Thymus (tissue), 11 donors: Measurements from ENCODE around the gene SWAP70. TPM values are rescaled to one million over a fixed set of nuclear protein-coding genes. Genes with fewer than 3 reads are reported as not detected.
"Not testable (repeated sequence)": the region's sequence is repeated elsewhere in the genome, so short reads cannot be mapped to it uniquely, and the experiment has no call there.

ENCODE experiments used
- DNase-seq, 9 donors: peaks; one replicate each; pipeline ENCODE4 v3.0.0-alpha.2; 2013; ENCODE audit warnings: low spot score in 9 of 9, low read depth in 6 of 9, missing footprints in 1 of 9
- H3K27ac ChIP-seq, 2 donors: one replicate each; pipeline ENCODE4 v1.5.1; 2013; ENCODE audit warnings: control low read depth in 1 of 2, low read depth in 1 of 2, low read length in 1 of 2, mild to moderate bottlenecking in 1 of 2, moderate library complexity in 1 of 2
- H3K27me3 ChIP-seq, 2 donors: one replicate each; pipeline ENCODE4 v1.5.1; 2013; ENCODE audit warnings: low read length in 1 of 2; ENCODE audit not compliant: control insufficient read depth in 2 of 2, insufficient read depth in 1 of 2
- H3K36me3 ChIP-seq, 2 donors: one replicate each; pipeline ENCODE4 v1.5.1; 2013; ENCODE audit warnings: low read length in 1 of 2, mild to moderate bottlenecking in 1 of 2, moderate library complexity in 1 of 2; ENCODE audit not compliant: control insufficient read depth in 2 of 2, insufficient read depth in 2 of 2
- H3K4me1 ChIP-seq, 2 donors: one replicate each; pipeline ENCODE4 v1.5.1; 2013; ENCODE audit warnings: low read length in 2 of 2; ENCODE audit not compliant: control insufficient read depth in 2 of 2, insufficient read depth in 2 of 2
- H3K4me3 ChIP-seq, 2 donors: one replicate each; pipeline ENCODE4 v1.5.1; 2013; ENCODE audit warnings: low read length in 2 of 2, control low read depth in 1 of 2, mild to moderate bottlenecking in 1 of 2
- H3K9me3 ChIP-seq, 2 donors: one replicate each; pipeline ENCODE4 v1.5.1; 2013; ENCODE audit warnings: low read length in 1 of 2, mild to moderate bottlenecking in 1 of 2; ENCODE audit not compliant: control insufficient read depth in 2 of 2, insufficient read depth in 1 of 2
- WGBS: extraction: QIAGEN DNeasy Blood & Tissue Kit; methylation state at CpG from one replicate; pipeline ENCODE4 v1.1.7; 2013; 5-methylcytosine and 5-hydroxymethylcytosine counted together
- polyA plus RNA-seq: library from polyadenylated mRNA; stranded (reverse); fragments of 200-250 nt; gene quantifications from one replicate; pipeline ENCODE4 v1.2.3, GENCODE V29; 2013
- total RNA-seq: library from RNA; stranded (reverse); fragments of 120-200 nt; gene quantifications from one replicate; pipeline ENCODE4 v1.2.4, GENCODE V29; 2013
- donor health status: healthy.

The SWAP70 gene
- total and polyA plus RNA-seq, 2 donors: 12.0 to 17.8 TPM

GRCh38 chr11:9743512-9743911 is 79.6 kb downstream of the SWAP70 start:
- H3K36me3 ChIP-seq: peaks cover 8 to 10% of the 10 kb centered on the region in 2 donors
- peaks cover 2 to 30% of the 10 kb centered on the region in 2 donors for H3K4me1 ChIP-seq
- DNase-seq, H3K4me3 ChIP-seq, H3K9me3 ChIP-seq, H3K27me3 ChIP-seq, H3K27ac ChIP-seq: not testable (repeated sequence)
- WGBS: over 99% methylated on average over 3 of the region's 3 CpGs

GRCh38 chr11:9745411-9746211 is 81.7 kb downstream of the SWAP70 start:
- Histone ChIP-seq H3K36me3 (peaks cover 2 to 4% of the 10 kb centered on the region in 2 donors), H3K27me3 (no peaks in the 10 kb centered on the region), H3K4me1 (peaks cover 0 to 12% of the 10 kb centered on the region in 2 donors), H3K9me3 (peaks cover 0 to 3% of the 10 kb centered on the region in 2 donors), H3K27ac (peak overlapping the region in 1 of 2 donors; percentile 13), H3K4me3 (no peak overlapping the region)
- DNase-seq: no peak
- 66% methylated on average over 7 of the region's 7 CpGs for WGBS

DNA sequence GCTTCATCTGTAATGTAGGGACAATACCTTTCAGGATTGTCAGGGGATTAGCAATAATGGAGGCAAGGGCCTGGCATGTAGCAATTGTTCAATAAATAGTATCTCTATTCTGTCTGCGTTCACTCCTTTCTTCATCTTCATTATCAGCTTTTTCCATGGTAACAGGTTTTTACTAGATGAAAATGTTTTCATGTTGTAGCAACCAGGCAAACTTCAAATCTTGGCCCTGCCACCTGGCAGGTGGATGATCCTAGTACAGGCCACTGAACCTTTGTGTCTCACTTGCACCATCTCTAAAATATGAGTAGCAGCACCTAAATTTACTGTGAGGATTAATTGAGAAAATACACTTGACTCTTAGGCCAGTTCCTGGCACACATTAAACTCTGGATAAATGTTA is 83.4 kb downstream of the SWAP70 start:
- 90% methylated on average over 1 of the region's 1 CpG for WGBS
- no peaks in the 10 kb centered on the region for H3K27me3 ChIP-seq
- H3K4me3 ChIP-seq: no peak overlapping the region
- peaks cover 2 to 4% of the 10 kb centered on the region in 2 donors for H3K36me3 ChIP-seq
- H3K27ac ChIP-seq: no peak overlapping the region
- no peak for DNase-seq
- H3K4me1 ChIP-seq: peaks cover 0 to 12% of the 10 kb centered on the region in 2 donors
- peaks cover 0 to 3% of the 10 kb centered on the region in 2 donors for H3K9me3 ChIP-seq

DNA sequence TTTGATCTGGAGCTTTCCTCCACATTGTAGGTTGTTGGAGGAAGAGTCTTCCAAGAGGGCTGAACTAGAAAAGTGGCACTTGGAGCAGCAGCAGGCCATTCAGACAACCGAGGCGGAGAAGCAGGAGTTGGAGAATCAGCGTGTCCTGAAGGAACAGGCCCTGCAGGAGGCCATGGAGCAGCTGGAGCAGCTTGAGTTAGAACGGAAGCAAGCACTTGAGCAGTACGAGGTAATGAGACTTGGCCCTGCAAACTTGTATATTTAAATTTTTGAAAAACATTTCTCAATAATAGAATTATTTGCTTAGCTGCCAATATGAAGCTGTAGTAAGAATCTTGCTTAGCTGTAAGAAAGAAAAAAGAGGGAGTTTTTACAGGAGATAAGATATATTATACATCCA is 84.0 kb downstream of the SWAP70 start:
- H3K36me3 ChIP-seq: no peaks in the 10 kb centered on the region
- DNase-seq: no peak
- 97% methylated on average over 5 of the region's 5 CpGs for WGBS

GRCh38 chr11:9748361-9748970 is 84.6 kb downstream of the SWAP70 start:
- Histone ChIP-seq H3K9me3 (no peaks in the 10 kb centered on the region), H3K4me3 (no peak overlapping the region), H3K27ac (no peak overlapping the region), H3K4me1 (peaks cover 0 to 12% of the 10 kb centered on the region in 2 donors), H3K36me3 (no peaks in the 10 kb centered on the region), H3K27me3 (no peaks in the 10 kb centered on the region)
- peak in 6 of 9 donors; percentile 58 to 87 (median 62) for DNase-seq
- 58% methylated on average over 7 of the region's 7 CpGs for WGBS

More for the DNA sequence above, 84.0 kb downstream of the SWAP70 start:
- peaks cover 0 to 12% of the 10 kb centered on the region in 2 donors for H3K4me1 ChIP-seq
- no peaks in the 10 kb centered on the region for H3K9me3 ChIP-seq
- H3K4me3 ChIP-seq: no peak overlapping the region
- H3K27me3 ChIP-seq: no peaks in the 10 kb centered on the region
- no peak overlapping the region for H3K27ac ChIP-seq

DNA sequence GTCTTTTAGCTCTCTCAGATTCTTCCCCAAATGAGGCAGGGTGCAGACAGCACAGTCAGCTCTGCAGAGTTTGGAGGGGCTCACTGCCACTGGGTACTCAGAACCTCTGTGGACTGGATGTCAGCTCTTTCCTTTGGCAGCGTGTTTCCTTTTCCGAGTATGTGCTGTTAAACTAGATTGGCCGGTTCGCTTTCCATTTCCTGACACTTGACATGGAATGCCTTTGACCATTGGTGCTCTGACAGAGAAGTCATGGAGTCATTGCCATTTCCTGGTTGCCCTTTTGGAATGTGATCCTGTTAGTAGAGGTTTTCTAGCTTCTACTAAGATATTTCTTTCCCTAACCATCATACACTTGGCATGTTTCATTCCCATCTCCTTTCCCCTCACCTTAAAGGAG is 86.7 kb downstream of the SWAP70 start:
- Histone ChIP-seq H3K9me3 (no peaks in the 10 kb centered on the region), H3K36me3 (no peaks in the 10 kb centered on the region), H3K27ac (no peak overlapping the region), H3K4me1 (peaks cover 0 to 19% of the 10 kb centered on the region in 2 donors), H3K4me3 (no peak overlapping the region), H3K27me3 (no peaks in the 10 kb centered on the region)
- 95% methylated on average over 4 of the region's 4 CpGs for WGBS
- no peak for DNase-seq

DNA sequence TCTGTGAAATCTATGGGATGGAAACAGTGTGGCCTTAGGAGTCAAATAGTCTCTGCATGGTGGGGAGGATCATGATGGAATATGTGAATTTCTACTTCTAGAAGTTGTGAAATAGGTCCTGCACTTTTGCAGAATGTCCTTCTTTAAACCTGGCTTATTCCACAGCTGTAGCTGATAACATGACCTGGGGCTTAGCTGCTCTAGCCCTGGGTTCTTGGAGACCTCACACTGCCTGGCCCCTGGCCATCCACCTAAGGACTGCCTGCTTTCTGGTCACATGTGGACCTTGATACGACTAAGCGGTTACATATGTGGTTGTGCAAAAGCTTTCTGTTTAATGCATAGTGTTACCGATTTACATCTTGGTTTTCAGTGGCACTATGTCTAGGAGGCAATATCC is 88.2 kb downstream of the SWAP70 start:
- no peak for DNase-seq
- H3K4me3 ChIP-seq: no peak overlapping the region
- no peaks in the 10 kb centered on the region for H3K36me3 ChIP-seq
- H3K9me3 ChIP-seq: no peaks in the 10 kb centered on the region
- H3K4me1 ChIP-seq: peaks cover 0 to 25% of the 10 kb centered on the region in 2 donors
- H3K27me3 ChIP-seq: no peaks in the 10 kb centered on the region
- 98% methylated on average over 3 of the region's 3 CpGs for WGBS
- H3K27ac ChIP-seq: no peak overlapping the region

- H3K36me3 ChIP-seq: no peaks in the 10 kb centered on the region
- H3K9me3 ChIP-seq: no peaks in the 10 kb centered on the region
- DNase-seq: no peak
- peaks cover 4 to 34% of the 10 kb centered on the region in 2 donors for H3K4me1 ChIP-seq
- no peaks in the 10 kb centered on the region for H3K27me3 ChIP-seq
- WGBS: 80% methylated on average over 3 of the region's 3 CpGs
- H3K4me3 ChIP-seq: no peak overlapping the region
- no peak overlapping the region for H3K27ac ChIP-seq
Observed at GRCh38 chr11:9753021-9753420, 89.1 kb downstream of the SWAP70 start.

GRCh38 chr11:9754010-9754471 is 90.2 kb downstream of the SWAP70 start:
- Histone ChIP-seq H3K4me1 (peaks cover 8 to 35% of the 10 kb centered on the region in 2 donors), H3K9me3 (no peaks in the 10 kb centered on the region), H3K27ac (peak overlapping the region; percentile 13 to 40), H3K36me3 (no peaks in the 10 kb centered on the region), H3K4me3 (no peak overlapping the region), H3K27me3 (peaks cover 0 to 5% of the 10 kb centered on the region in 2 donors)
- DNase-seq: no peak
- WGBS: 96% methylated on average over 3 of the region's 3 CpGs
